Endometrium (tissue), 2 donors: ENCODE results near the gene AZGP1.
"Not testable (repeated sequence)": the region's sequence is repeated elsewhere in the genome, so short reads cannot be mapped to it uniquely, and the experiment has no call there.

Source experiments
- FAIRE-seq: peaks from 2 replicates; lab custom pipeline; 2012; peaks lifted over from hg19 to GRCh38; lab: Jason Lieb, UNC
- donor health status: control.
- donor health status: control.

AZGP1 gene

GRCh38 chr7:99975782-99976521 lies at the start of gene AZGP1:
TSS of gene AZGP1 (minus strand) at chr7:99976031. CDS start at chr7:99976020, 11 bp downstream.
- FAIRE-seq: no peak

DNA sequence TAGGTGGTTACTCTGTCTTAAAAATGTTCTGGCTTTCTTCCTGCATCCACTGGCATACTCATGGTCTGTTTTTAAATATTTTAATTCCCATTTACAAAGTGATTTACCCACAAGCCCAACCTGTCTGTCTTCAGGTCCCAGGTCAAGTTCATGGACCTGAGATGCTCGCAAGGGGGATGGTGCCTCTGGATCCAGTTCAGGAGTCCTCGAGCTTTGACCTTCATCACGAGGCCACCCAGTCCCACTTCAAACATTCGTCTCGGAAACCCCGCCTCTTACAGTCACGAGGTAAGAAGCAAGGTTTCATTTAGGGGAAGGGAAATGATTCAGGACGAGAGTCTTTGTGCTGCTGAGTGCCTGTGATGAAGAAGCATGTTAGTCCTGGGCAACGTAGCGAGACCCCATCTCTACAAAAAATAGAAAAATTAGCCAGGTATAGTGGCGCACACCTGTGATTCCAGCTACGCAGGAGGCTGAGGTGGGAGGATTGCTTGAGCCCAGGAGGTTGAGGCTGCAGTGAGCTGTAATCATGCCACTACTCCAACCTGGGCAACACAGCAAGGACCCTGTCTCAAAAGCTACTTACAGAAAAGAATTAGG lies 48.3 kb upstream of the AZGP1 start:
- no peak for FAIRE-seq

- FAIRE-seq: no peak
Measured at GRCh38 chr7:100023526-100023925, 47.7 kb upstream of the AZGP1 start.

GRCh38 chr7:100022621-100023020 lies 46.8 kb upstream of the AZGP1 start:
- no peak for FAIRE-seq

- no peak for FAIRE-seq
Measured at GRCh38 chr7:100021297-100021696, 45.5 kb upstream of the AZGP1 start.

- FAIRE-seq: no peak
Measured at GRCh38 chr7:100019908-100020307, 44.1 kb upstream of the AZGP1 start.

DNA sequence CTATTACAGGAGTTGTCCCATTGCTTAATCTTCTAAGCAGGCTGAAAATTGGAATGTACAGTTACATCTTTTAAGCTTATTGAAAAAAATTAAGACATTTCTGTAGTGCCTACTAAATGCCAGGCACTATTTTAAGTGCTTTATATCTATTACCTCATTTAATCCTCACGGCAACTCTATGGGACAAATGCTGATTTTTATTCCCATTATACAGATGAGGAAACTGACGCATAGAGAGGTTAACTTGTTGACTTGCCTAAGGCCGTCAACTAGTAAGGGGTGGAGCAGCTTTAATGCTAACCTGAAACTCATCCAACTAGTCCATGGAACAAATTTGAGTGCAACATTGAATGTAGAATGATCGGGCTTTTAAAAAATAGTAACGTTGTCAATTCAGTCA lies 42.0 kb upstream of the AZGP1 start:
- no peak for FAIRE-seq

- no peak for FAIRE-seq
Measured at GRCh38 chr7:100017300-100017699, 41.5 kb upstream of the AZGP1 start.

GRCh38 chr7:100016215-100016901 lies 40.5 kb upstream of the AZGP1 start:
- FAIRE-seq: no peak

- no peak for FAIRE-seq
Measured at GRCh38 chr7:100015232-100016214, 39.7 kb upstream of the AZGP1 start, which contains the start of gene ZKSCAN1. TSS of gene ZKSCAN1 (plus strand) at chr7:100015596. CDS start at chr7:100023507, 7,911 bp downstream.

DNA sequence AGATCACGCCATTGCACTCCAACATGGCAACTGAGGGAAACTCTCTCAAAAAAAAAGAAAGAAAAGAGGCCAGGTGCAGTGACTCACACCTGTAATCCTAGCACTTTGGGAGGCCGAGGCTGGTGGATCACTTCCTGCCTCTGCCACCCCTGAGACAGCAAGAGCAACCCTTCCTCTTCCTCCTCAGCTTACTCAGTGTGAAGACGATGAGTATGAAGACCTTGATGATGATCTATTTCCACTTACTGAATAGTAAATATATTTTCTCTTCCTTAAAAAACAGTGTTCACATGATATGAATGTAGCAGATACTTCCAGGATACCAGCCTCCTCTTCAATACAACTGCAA lies 37.5 kb upstream of the AZGP1 start:
- no peak for FAIRE-seq

DNA sequence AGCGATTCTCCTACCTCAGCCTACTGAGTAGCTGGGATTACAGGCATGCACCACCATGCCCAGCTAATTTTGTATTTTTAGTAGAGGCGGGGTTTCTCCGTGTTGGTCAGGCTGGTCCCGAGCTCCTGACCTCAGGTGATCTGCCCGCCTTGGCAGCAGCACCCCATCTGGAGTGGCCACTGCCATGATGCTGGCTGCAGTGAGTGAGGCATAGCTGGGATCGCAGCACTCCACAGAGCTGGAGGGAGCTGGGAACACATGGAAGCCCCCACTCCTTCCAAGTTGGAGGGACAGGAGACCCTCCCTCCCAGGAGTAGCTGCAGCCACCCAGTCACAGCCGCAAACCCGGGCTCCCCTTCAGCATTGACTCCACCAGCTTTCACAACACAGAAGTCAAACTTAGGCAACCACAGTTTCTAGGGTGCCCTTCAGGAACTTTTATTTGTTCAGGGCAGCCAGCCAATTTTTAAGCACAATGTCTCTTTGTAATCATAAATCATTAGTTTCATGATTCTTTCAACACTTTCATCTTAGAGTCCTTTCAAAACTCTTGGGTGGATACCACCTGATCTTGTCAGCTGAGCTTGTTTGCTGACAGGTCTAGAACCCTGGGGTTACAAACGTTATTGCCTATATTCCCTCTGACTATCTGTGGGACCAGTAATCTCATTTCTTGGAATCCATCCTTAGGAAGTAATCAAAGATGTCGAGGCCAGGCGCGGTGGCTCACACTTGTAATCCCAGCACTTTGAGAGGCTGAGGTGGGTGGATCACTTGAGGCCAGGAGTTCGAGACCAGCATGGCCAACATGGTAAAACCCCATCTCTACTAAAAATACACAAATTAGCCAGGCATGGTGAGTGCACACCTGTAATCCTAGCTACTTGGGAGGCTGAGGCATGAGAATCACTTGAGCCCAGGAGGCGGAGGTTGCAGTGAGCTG lies 36.8 kb upstream of the AZGP1 start:
- not testable (repeated sequence) for FAIRE-seq

DNA sequence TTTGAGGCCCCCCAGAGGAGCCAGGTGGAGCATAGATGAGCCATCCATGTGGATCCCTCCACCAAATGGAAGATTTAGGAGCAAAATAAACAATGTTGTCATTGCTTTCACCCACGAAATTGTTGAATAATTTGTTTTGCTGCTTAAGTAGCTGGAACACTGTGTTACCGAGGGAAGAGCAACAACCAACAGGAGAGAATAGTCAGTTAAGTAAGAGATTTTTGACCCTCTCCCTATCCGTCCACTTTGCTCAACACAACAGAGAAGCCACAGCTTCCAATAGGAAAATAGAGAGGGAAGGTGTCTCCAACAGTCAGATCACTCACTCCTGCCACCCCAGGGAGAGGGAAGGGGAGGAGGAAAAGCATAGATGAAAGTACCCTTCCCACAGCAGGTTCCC lies 35.7 kb upstream of the AZGP1 start:
- no peak for FAIRE-seq

DNA sequence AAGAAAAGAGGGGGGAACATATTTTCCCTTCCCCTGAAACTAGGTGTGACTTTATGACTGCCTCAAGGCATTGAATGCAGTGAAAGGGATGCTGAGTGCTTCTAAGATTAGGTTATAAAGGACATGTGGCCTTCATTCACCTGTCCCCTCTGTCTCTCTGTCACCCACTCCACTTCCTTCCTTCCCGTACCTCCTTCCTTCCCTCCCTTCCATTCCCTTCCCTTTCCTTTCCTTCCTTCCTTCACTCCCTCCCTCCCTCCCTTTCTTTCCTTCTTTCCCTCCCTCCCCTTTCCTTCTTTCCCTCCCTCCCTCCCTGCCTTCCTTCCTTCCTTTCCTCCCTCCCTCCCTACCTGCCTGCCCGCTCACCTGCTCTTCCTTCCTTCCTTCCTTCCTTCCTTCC lies 35.1 kb upstream of the AZGP1 start:
- FAIRE-seq: no peak

DNA sequence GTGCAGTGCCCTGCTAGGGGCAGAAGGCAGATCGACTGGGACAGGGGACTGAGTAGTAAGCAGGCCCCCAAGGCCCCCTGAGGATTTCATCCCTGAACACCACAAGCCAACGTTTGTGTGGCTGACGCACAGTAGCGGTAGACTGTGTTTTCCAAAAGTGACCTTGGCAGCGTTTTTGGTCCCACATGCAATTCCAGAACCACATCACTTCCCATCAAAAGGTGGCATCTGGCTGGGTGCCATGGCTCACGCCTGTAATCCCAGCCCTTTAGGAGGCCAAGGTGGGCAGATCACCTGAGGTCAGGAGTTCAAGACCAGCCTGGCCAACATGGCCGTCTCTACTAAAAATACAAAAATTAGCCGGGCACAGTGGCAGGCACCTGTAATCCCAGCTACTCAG lies 34.1 kb upstream of the AZGP1 start:
- not testable (repeated sequence) for FAIRE-seq

GRCh38 chr7:100008525-100008924 lies 32.7 kb upstream of the AZGP1 start:
- no peak for FAIRE-seq

DNA sequence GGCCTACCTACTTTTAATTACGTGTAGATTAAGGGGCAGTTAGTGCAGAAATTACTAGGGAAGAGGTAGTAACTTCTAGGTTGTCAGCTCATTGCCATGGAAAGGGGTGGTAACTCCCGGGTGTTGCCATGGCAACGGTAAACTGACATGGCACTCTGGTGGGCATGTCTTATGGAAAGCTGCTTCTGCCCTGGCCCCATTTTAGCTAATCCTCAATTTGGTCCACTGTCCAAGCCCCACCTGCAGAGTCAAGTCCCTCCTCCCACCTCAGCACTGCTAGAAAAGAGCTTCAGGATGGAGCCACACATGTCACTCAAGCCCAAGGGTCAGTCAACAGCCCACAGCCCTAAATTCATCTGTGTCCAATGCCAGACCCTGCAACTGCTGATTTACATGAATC lies 32.1 kb upstream of the AZGP1 start:
- FAIRE-seq: no peak

- FAIRE-seq: no peak
Measured at GRCh38 chr7:100003711-100004661, 28.2 kb upstream of the AZGP1 start.

- FAIRE-seq: no peak
Measured at GRCh38 chr7:100000239-100000638, 24.4 kb upstream of the AZGP1 start.
